GM23248 (cell line): ENCODE measurements around the gene EZH2. TPM values are rescaled to one million over a fixed set of nuclear protein-coding genes. Genes with fewer than 3 reads are reported as not detected.
A peak's percentile ranks its signal among the peaks of the same experiment; 100 is the strongest.

Experiments used
- DNase-seq: peaks from one replicate; pipeline ENCODE4 v3.0.0-alpha.2; 2015
- H2AFZ ChIP-seq: fragments of 200-600 bp; sonication (generic); 2 replicates; pipeline ENCODE4 v1.6.1; 2016; ENCODE audit warnings: antibody characterized with exemption
- H3F3A ChIP-seq: fragments of 200-600 bp; sonication (generic); 2 replicates; pipeline ENCODE4 v1.6.1; 2016; ENCODE audit warnings: mild to moderate bottlenecking, antibody characterized with exemption, mixed run types; ENCODE audit not compliant: insufficient read depth
- H3K27ac ChIP-seq: fragments of 200-600 bp; sonication (generic); 2 replicates; pipeline ENCODE4 v1.5.1; 2016; ENCODE audit warnings: mild to moderate bottlenecking
- H3K27me3 ChIP-seq: fragments of 200-600 bp; sonication (generic); replicated peaks from 2 replicates; pipeline ENCODE4 v1.6.1; 2016; ENCODE audit warnings: mild to moderate bottlenecking; ENCODE audit not compliant: insufficient read depth
- H3K36me3 ChIP-seq: fragments of 200-600 bp; sonication (generic); 2 replicates; pipeline ENCODE4 v1.6.1; 2016; ENCODE audit warnings: low read depth, mild to moderate bottlenecking
- H3K4me1 ChIP-seq: fragments of 200-600 bp; sonication (generic); 2 replicates; pipeline ENCODE4 v1.6.1; 2016; ENCODE audit warnings: mild to moderate bottlenecking; ENCODE audit not compliant: insufficient read depth
- H3K4me2 ChIP-seq: fragments of 200-600 bp; sonication (generic); one replicate; pipeline ENCODE4 v1.6.1; 2016; ENCODE audit warnings: mild to moderate bottlenecking; ENCODE audit not compliant: unreplicated experiment
- H3K4me3 ChIP-seq: fragments of 200-600 bp; sonication (generic); 2 replicates; pipeline ENCODE4 v1.5.1; 2016; ENCODE audit warnings: mild to moderate bottlenecking
- H3K79me2 ChIP-seq: fragments of 200-600 bp; sonication (generic); 2 replicates; pipeline ENCODE4 v1.6.1; 2016; ENCODE audit warnings: mild to moderate bottlenecking; ENCODE audit not compliant: insufficient read depth
- H3K9ac ChIP-seq: fragments of 200-600 bp; sonication (generic); 2 replicates; pipeline ENCODE4 v1.6.1; 2016; ENCODE audit warnings: mild to moderate bottlenecking
- H3K9me2 ChIP-seq: fragments of 200-600 bp; sonication (generic); 2 replicates; pipeline ENCODE4 v1.6.1; 2016; ENCODE audit warnings: mixed run types, mild to moderate bottlenecking, moderate library complexity; ENCODE audit not compliant: insufficient read depth
- H3K9me3 ChIP-seq: fragments of 200-600 bp; sonication (generic); one replicate; pipeline ENCODE4 v1.6.1; 2017; ENCODE audit warnings: low read depth
- H4K20me1 ChIP-seq: fragments of 200-600 bp; sonication (generic); 2 replicates; pipeline ENCODE4 v1.6.0; 2016; ENCODE audit not compliant: insufficient read depth
- EZH2 ChIP-seq: fragments of 200-600 bp; sonication (generic); IDR thresholded peaks from 2 replicates; pipeline ENCODE4 v1.6.1; 2018; ENCODE audit warnings: antibody characterized with exemption, mild to moderate bottlenecking; ENCODE audit not compliant: insufficient read depth, poor library complexity, severe bottlenecking
- EZH2phosphoT487 ChIP-seq: fragments of 200-600 bp; sonication (generic); IDR thresholded peaks from 2 replicates; pipeline ENCODE4 v1.6.1; 2018; ENCODE audit warnings: antibody characterized with exemption, moderate library complexity, mild to moderate bottlenecking, low read depth; ENCODE audit not compliant: insufficient read depth
- WGBS, 2 experiments: methylation state at CpG; one replicate each; pipeline ENCODE4 v1.1.6; 2015 to 2017; ENCODE audit warnings: low lambda C conversion rate in 2 of 2, low coverage in 1 of 2; ENCODE audit errors: missing lambda C conversion rate in 2 of 2; 5-methylcytosine and 5-hydroxymethylcytosine counted together
- in situ Hi-C: fragments of 300-500 bp; cut with MboI; formaldehyde crosslinking; loops from 2 replicates; pipeline ENCODE4 v1.15.0; 2020
- polyA plus RNA-seq: library from polyadenylated mRNA; unstranded; fragments of >200 nt; fragmentation: Nextera tagmentation; extraction: Ambion mirVana; gene quantifications from 2 replicates; pipeline ENCODE4 v1.2.1, GENCODE V29; 2016
- total RNA-seq: library from RNA; depleted of rRNA; stranded (reverse); fragments of >200 nt; shearing (Covaris generic); gene quantifications from 2 replicates; pipeline ENCODE4 v1.2.3, GENCODE V29; 2014

The EZH2 gene
- total and polyA plus RNA-seq, 2 experiments from 2014 or later = 7.6 to 9.6 TPM

DNA sequence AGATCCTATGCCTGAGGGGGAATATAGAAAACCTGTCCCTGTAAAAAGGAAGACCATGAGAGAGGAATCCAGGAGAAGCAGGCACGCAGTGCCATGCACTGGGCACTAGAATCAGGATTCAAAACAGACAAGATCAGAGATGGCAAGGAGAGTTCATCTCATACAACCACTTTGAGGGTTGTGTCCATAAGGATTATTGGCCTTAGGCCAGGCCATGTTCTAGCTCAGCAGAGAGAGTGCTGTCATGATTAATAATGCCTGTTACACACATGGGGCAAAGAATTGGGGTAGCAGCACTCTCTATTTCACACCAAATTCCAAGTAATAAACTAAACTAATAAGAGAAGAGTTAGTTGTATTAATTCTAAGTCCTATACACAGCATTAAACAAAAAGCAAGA is 29.1 kb downstream of the EZH2 start:
- Histone ChIP-seq H3K9me2 (no peaks in the 10 kb centered on the region), H3K9me3 (no peaks in the 10 kb centered on the region), H3F3A (peaks cover 5% of the 10 kb centered on the region; the same call in 1 of the 2 replicates), H3K27me3 (no peaks in the 10 kb centered on the region), H3K27ac (no peak overlapping the region), H3K4me1 (no peaks in the 10 kb centered on the region), H3K9ac (no peak overlapping the region), H3K4me2 (no peak overlapping the region), H2AFZ (no peak overlapping the region), H3K36me3 (no peaks in the 10 kb centered on the region), H3K79me2 (peaks cover 99% of the 10 kb centered on the region), H3K4me3 (no peak overlapping the region), H4K20me1 (no peaks in the 10 kb centered on the region)
- WGBS, 2 experiments = 97 to 100% methylated on average over 1 of the region's 1 CpG
- TF ChIP-seq EZH2 (no peak), EZH2phosphoT487 (no peak)
- in situ Hi-C loops = no loop called here
- DNase-seq = no peak

DNA sequence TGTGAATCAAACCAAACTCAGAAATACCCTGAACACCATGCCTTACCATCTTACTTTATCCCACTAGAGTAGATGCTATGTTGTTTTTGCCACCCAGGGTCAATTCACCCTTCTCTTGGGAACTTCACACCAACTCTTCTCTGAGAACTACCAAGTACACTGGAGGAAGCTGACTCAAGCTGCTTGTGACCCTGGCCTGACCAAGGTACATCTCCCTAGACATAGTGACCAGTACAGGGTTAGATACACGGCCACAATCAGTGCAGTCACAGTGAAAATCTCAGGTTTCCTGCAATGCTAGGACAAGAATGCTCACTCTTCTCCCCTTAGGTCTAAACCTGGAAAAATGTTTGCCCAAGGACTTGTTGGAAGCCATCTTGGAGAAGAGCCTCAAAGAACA is 31.8 kb downstream of the EZH2 start:
- no peaks in the 10 kb centered on the region for H4K20me1 ChIP-seq
- H3K4me3 ChIP-seq = no peak overlapping the region
- H3F3A ChIP-seq = peaks cover 5% of the 10 kb centered on the region; the same call in 1 of the 2 replicates
- no peaks in the 10 kb centered on the region for H3K9me2 ChIP-seq
- no peak overlapping the region for H2AFZ ChIP-seq
- no peak overlapping the region for H3K4me2 ChIP-seq
- H3K4me1 ChIP-seq = peaks cover 3% of the 10 kb centered on the region; the same call in 1 of the 2 replicates
- no peak overlapping the region for H3K27ac ChIP-seq
- H3K9ac ChIP-seq = no peak overlapping the region
- no peak for TF ChIP-seq EZH2phosphoT487
- TF ChIP-seq EZH2 = no peak
- 100% methylated on average over 1 of the region's 1 CpG for WGBS, 2 experiments
- no peak for DNase-seq
- in situ Hi-C loops = no loop called here
- no peaks in the 10 kb centered on the region for H3K9me3 ChIP-seq
- H3K36me3 ChIP-seq = no peaks in the 10 kb centered on the region
- peaks cover 100% of the 10 kb centered on the region for H3K79me2 ChIP-seq
- H3K27me3 ChIP-seq = no peaks in the 10 kb centered on the region

DNA sequence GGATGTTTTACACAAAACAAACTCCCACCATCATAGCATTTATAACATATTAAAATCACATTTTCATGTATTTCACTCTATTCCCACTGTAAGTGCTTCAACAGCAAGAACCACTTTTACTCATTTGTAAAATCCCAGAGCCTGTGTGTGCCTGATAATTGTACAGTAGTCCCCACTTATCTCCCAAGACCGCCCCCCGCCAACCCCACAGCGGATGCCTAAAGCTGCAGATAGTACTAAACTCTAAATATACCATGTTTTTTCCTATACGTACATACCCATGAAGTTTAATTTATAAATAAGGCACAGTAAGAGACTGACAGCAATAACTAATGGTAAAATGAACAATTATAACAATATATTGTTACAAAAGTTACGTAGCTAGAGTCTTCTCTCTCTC is 33.5 kb downstream of the EZH2 start:
- TF ChIP-seq EZH2 = no peak
- TF ChIP-seq EZH2phosphoT487 = no peak
- Histone ChIP-seq H3K36me3 (no peaks in the 10 kb centered on the region), H2AFZ (no peak overlapping the region), H4K20me1 (no peaks in the 10 kb centered on the region), H3K4me2 (no peak overlapping the region), H3K4me3 (no peak overlapping the region), H3F3A (no peaks in the 10 kb centered on the region), H3K9me2 (no peaks in the 10 kb centered on the region), H3K9me3 (no peaks in the 10 kb centered on the region), H3K27ac (no peak overlapping the region), H3K79me2 (peaks cover 100% of the 10 kb centered on the region), H3K4me1 (peaks cover 14% of the 10 kb centered on the region), H3K9ac (no peak overlapping the region), H3K27me3 (no peaks in the 10 kb centered on the region)
- in situ Hi-C loops = no loop called here
- 97 to 100% methylated on average over 5 of the region's 5 CpGs for WGBS, 2 experiments
- DNase-seq = no peak

DNA sequence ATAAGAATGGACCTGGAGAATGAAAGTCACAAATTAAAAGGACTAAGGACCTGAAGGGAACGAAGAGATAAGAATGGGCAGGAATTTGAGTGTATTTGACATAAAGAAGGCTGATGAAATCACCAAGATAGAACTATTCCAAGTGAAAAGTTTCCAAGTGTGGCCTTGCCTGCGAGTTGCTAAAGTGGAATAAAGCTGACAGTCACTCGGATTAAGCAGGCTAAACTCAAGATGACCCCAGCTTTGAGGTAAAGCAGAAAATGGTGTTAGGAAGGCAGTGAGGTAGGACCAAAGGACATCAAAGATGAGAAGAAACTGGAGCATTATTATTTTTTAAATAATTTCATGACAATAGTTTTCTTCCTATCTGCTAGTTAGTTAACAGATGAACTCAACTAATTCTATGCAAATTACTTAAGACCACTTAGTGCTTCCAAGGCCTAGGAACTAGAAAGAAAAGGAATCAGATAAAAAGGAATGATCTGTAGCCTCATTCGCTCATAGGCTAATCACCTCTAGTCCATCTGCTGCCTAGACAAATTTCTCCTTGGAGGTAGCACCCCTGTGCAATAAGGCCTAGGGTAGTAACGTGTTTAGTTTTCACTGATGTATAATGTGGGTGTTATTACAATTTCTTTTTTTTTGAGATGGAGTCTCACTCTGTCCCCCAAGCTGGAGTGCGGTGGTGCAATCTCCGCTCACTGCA is 34.5 kb downstream of the EZH2 start:
- Histone ChIP-seq H3K9me2 (no peaks in the 10 kb centered on the region), H3F3A (no peaks in the 10 kb centered on the region), H3K4me2 (peak overlapping the region; percentile 46), H3K4me3 (no peak overlapping the region), H4K20me1 (no peaks in the 10 kb centered on the region), H3K36me3 (no peaks in the 10 kb centered on the region), H3K27ac (no peak overlapping the region), H3K4me1 (peaks cover 15% of the 10 kb centered on the region), H3K79me2 (peaks cover 91% of the 10 kb centered on the region), H2AFZ (peak overlapping the region; percentile 82), H3K9ac (peak overlapping the region; percentile 39), H3K9me3 (no peaks in the 10 kb centered on the region), H3K27me3 (no peaks in the 10 kb centered on the region)
- DNase-seq = peak; percentile 24
- TF ChIP-seq EZH2 = no peak
- no peak for TF ChIP-seq EZH2phosphoT487
- in situ Hi-C loops = no loop called here
- WGBS, 2 experiments = 67 to 70% methylated on average over 7 of the region's 7 CpGs
